Thyroid gland (tissue), 4 donors: ENCODE data around the gene TSNAX. TPM values are rescaled to one million over a fixed set of nuclear protein-coding genes. Genes with fewer than 3 reads are reported as not detected.

Experiments
- DNase-seq, 2 donors: peaks; one replicate each; pipeline ENCODE4 v3.0.0-alpha.2; 2019
- H3K27ac ChIP-seq, 3 donors: fragments of 200-600 bp; sonication (generic); 1 replicate in 2 of 3; 2 replicates in 1 of 3; pipeline ENCODE4 v1.5.1; 2016 to 2019; ENCODE audit warnings: mild to moderate bottlenecking in 1 of 3, moderate library complexity in 1 of 3
- H3K27me3 ChIP-seq: fragments of 200-600 bp; sonication (generic); one replicate; pipeline ENCODE4 v1.5.1; 2019
- H3K36me3 ChIP-seq, 2 donors: fragments of 200-600 bp; sonication (generic); one replicate each; pipeline ENCODE4 v1.5.1; 2016 to 2019
- H3K4me1 ChIP-seq, 2 donors: fragments of 200-600 bp; sonication (generic); one replicate each; pipeline ENCODE4 v1.5.1; 2017 to 2019
- H3K4me3 ChIP-seq, 3 donors: fragments of 200-600 bp; sonication (generic); replicated peaks in 1 of 3; 1 replicate in 2 of 3; 2 replicates in 1 of 3; pipeline ENCODE4 v1.5.1; 2016; ENCODE audit warnings: mild to moderate bottlenecking in 1 of 3
- H3K9me3 ChIP-seq: fragments of 200-600 bp; sonication (generic); one replicate; pipeline ENCODE4 v1.5.1; 2017
- POLR2A ChIP-seq, 2 donors: fragments of 450-650 bp; IDR thresholded peaks; one replicate each; pipeline ENCODE4 v1.6.1; 2017; ENCODE audit warnings: antibody characterized with exemption in 2 of 2, mild to moderate bottlenecking in 2 of 2, moderate library complexity in 1 of 2
- WGBS, 2 donors: methylation state at CpG; one replicate each; pipeline ENCODE4 v1.1.5; 2017; 5-methylcytosine and 5-hydroxymethylcytosine counted together
- intact Hi-C: fragments of 100-400 bp; cut with DNase I; formaldehyde crosslinking; loops from one replicate; pipeline ENCODE4 v1.15.1; 2023
- total RNA-seq, 4 donors: library from RNA; depleted of rRNA; stranded (reverse); fragments of >200 nt; gene quantifications; one replicate each; pipeline ENCODE4 v1.2.3, GENCODE V29; 2016
- TF ChIP-seq, protein P1 (sequence below), 6 experiments: fragments of 200-600 bp in 3 of 6; fragments of 450-650 bp in 3 of 6; sonication (generic) in 3 of 6; IDR thresholded peaks; one replicate each; pipeline ENCODE4 v1.5.1; 2016 to 2019; ENCODE audit warnings: antibody characterized with exemption in 6 of 6, mild to moderate bottlenecking in 2 of 6, inconsistent platforms in 1 of 6, moderate library complexity in 1 of 6

Gene TSNAX
- total RNA-seq, 4 donors from 2014 or later = 32.0 to 43.7 (median 36.5) TPM

DNA sequence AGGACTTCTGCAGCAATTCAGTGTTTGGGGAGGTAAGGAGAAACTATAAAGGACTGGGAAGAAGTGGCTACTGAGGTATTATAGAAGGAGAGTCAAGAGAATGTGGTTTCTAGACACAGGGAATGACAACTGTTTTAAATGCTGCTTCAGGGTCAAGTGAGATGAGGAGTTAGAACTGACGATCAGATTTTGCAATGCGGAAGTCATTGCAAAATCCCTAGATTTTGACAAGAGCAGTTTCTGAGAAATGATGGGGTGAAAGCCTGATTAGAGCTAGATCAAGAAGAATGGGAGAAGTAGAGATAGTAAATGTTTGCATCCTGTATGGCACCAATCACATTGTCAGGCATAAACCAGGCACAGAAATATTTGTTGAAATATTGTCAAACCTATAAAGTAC, 4.7 kb upstream of the TSNAX start:
- Histone ChIP-seq H3K27ac (no peak overlapping the region), H3K36me3 (no peaks in the 10 kb centered on the region), H3K4me3 (no peak overlapping the region), H3K9me3 (no peaks in the 10 kb centered on the region), H3K4me1 (peaks cover 0 to 4% of the 10 kb centered on the region in 2 donors), H3K27me3 (no peaks in the 10 kb centered on the region)
- no peak for DNase-seq
- intact Hi-C loops = no loop called here
- WGBS, 2 donors = 89 to 90% methylated on average over 2 of the region's 2 CpGs
- TF ChIP-seq POLR2A (IDR thresholded peaks at IDR 0.05) = no peak
- TF ChIP-seq, protein P1, sequence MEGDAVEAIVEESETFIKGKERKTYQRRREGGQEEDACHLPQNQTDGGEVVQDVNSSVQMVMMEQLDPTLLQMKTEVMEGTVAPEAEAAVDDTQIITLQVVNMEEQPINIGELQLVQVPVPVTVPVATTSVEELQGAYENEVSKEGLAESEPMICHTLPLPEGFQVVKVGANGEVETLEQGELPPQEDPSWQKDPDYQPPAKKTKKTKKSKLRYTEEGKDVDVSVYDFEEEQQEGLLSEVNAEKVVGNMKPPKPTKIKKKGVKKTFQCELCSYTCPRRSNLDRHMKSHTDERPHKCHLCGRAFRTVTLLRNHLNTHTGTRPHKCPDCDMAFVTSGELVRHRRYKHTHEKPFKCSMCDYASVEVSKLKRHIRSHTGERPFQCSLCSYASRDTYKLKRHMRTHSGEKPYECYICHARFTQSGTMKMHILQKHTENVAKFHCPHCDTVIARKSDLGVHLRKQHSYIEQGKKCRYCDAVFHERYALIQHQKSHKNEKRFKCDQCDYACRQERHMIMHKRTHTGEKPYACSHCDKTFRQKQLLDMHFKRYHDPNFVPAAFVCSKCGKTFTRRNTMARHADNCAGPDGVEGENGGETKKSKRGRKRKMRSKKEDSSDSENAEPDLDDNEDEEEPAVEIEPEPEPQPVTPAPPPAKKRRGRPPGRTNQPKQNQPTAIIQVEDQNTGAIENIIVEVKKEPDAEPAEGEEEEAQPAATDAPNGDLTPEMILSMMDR (IDR thresholded peaks at IDR 0.05) = no peak

DNA sequence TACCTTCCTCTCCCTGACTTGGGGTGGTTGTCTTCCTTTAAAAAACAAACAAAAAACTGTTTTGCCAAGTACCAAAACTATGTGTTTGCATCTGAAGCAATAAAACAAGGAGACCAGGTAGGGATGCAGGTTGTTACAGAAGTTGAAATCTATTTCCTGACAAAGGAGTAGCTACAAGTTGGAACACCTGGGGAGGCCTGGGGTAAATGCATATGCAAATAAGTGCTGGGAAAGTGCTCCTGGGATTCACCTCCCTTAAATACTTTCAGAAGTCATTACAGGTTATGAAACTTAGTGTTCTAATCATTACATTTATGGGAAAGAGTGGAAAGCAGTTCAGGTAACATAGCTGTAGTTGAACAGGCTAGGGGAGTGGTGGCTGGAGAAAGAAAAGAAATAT, 1.9 kb upstream of the TSNAX start:
- intact Hi-C loops = no loop called here

DNA sequence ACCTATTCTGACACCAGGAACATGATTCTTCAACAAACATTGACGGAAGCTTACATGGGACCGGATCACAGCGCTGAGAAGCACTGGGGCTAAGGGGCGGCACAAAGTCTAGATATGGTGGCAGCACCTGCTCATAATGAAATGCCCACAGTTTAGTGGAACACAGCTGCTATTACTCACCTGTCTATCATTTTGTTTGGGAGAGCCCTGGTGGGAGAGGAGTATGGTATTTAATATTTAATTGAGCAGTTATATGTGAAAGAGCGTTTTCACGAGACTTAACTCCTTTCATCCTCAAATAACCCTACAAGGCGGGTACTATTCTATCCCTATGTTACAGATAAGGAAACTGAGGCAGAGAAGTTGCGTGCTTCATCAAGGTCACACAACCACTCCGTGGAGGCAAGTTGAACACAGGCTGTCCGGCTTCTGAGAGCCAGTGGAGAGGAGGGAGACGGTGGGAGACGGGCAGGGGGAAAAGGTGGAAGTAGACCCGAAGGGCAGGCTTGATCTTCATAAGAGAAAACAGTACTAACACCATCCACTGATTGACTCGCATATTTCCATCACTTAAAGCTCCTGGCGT, 790 bp upstream of the TSNAX start:
- Histone ChIP-seq H3K4me3 (peak overlapping the region in 2 of 3 donors; percentile 45 to 51), H3K36me3 (no peaks in the 10 kb centered on the region), H3K9me3 (no peaks in the 10 kb centered on the region), H3K27me3 (no peaks in the 10 kb centered on the region), H3K4me1 (peaks cover 11 to 13% of the 10 kb centered on the region in 2 donors), H3K27ac (peak overlapping the region in 2 of 3 donors; percentile 86 to 93)
- TF ChIP-seq POLR2A (IDR thresholded peaks at IDR 0.05) = no peak
- TF ChIP-seq, protein P1 (IDR thresholded peaks at IDR 0.05) = no peak
- no peak for DNase-seq
- intact Hi-C loops = loop anchor here (2.0 kb wide), 1 partner anchor 105 kb away; the partner anchor contains the start of gene EGLN1
- WGBS, 2 donors = 56 to 61% methylated on average over 15 of the region's 15 CpGs

More for the DNA sequence above, 1.9 kb upstream of the TSNAX start:
- no peak overlapping the region for H3K27ac ChIP-seq
- H3K4me3 ChIP-seq = no peak overlapping the region
- H3K27me3 ChIP-seq = no peaks in the 10 kb centered on the region
- no peaks in the 10 kb centered on the region for H3K9me3 ChIP-seq
- no peak for DNase-seq
- peaks cover 11 to 13% of the 10 kb centered on the region in 2 donors for H3K4me1 ChIP-seq
- no peaks in the 10 kb centered on the region for H3K36me3 ChIP-seq
- TF ChIP-seq, protein P1 (IDR thresholded peaks at IDR 0.05) = no peak
- TF ChIP-seq POLR2A (IDR thresholded peaks at IDR 0.05) = no peak

DNA sequence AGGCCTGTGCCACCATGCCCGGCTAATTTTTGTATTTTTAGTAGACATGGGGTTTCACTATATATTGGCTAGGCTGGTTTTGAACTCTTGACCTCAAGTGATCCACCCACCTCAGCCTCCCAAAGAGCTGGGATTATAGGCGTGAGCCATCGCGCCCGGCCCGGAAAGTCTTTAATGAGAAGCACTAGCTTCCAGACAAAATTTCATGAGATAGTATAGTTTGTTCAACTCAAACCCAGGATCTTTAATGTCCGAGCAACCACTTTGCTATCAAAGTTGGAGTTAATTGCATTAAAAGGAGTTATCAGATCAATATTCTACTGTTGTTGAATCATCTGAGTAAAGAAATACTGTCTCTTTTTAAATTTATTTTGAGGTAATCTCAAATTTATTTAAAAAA, 4.8 kb downstream of the TSNAX start:
- Histone ChIP-seq H3K27me3 (no peaks in the 10 kb centered on the region), H3K27ac (no peak overlapping the region), H3K9me3 (no peaks in the 10 kb centered on the region), H3K4me3 (no peak overlapping the region), H3K4me1 (peaks cover 16 to 19% of the 10 kb centered on the region in 2 donors), H3K36me3 (no peaks in the 10 kb centered on the region)
- WGBS, 2 donors = 97% methylated on average over 7 of the region's 7 CpGs
- DNase-seq = no peak
- TF ChIP-seq POLR2A (IDR thresholded peaks at IDR 0.05) = no peak
- TF ChIP-seq, protein P1 (IDR thresholded peaks at IDR 0.05) = no peak
- intact Hi-C loops = no loop called here

DNA sequence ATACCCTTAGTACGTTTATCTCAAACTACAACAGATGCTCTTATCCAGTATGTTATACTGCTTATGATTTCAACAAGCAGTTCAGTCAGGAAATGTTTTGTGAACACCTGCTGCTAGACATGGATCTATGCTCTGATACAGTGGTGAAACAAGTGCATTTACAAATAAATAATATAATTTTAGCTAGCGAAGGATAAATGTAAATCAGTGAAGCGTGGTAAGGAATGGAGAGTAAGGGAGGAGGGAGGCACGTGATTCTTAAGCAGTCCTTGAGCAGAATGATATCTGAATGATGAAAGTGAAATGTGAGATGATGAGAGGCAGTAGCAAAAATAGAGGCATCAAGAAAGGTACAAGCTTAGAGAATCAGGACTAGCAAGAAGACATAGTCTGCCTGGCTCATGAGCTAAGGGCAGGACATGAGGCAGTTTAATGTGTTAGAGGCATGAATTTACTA, 6.3 kb downstream of the TSNAX start:
- H3K4me3 ChIP-seq = no peak overlapping the region
- 45 to 50% methylated on average over 4 of the region's 4 CpGs for WGBS, 2 donors
- no peak for DNase-seq
- no peaks in the 10 kb centered on the region for H3K27me3 ChIP-seq
- no peaks in the 10 kb centered on the region for H3K9me3 ChIP-seq
- peaks cover 0 to 8% of the 10 kb centered on the region in 2 donors for H3K36me3 ChIP-seq
- intact Hi-C loops = no loop called here
- H3K4me1 ChIP-seq = peaks cover 10 to 14% of the 10 kb centered on the region in 2 donors
- no peak for TF ChIP-seq POLR2A (IDR thresholded peaks at IDR 0.05)
- TF ChIP-seq, protein P1 (IDR thresholded peaks at IDR 0.05) = no peak
- no peak overlapping the region for H3K27ac ChIP-seq
